HepG2 (cell line): Measurements from ENCODE around the gene XKR7. TPM values are rescaled to one million over a fixed set of nuclear protein-coding genes. Genes with fewer than 3 reads are reported as not detected.

Experiments used
- ATAC-seq: fragments of 200-7000 bp; cut with Tn5 transposase; 3 replicates; pipeline ENCODE4 v1.9.1; 2020; ENCODE audit warnings: mild to moderate bottlenecking, moderate library complexity
- BruUV-seq: library from RNA; stranded (reverse); fragments of 400-500 nt; replicated peaks from 2 replicates; lab custom pipeline; 2021; lab: Mats Ljungman, UMichigan
- CTCF ChIA-PET: fragments of 300-600 bp; formaldehyde crosslinking; extraction: SDS; loops from one replicate; lab custom pipeline; 2021; ENCODE audit warnings: low total read pairs, inconsistent platforms, low intra/inter-chr PET ratio; lab: Yijun Ruan, JAX
- POLR2A ChIA-PET: fragments of 350-600 bp; sonication (Branson Sonifier 250); formaldehyde crosslinking; loops from one replicate; lab custom pipeline; 2020; ENCODE audit warnings: antibody characterized with exemption, inconsistent platforms; lab: Yijun Ruan, JAX
- DNase-seq: peaks from one replicate; pipeline ENCODE4 v3.0.0-alpha.2; 2015; ENCODE audit warnings: low spot score
- FAIRE-seq: peaks from 3 replicates; lab custom pipeline; 2011; peaks lifted over from hg19 to GRCh38; lab: Jason Lieb, UNC
- H2AFZ ChIP-seq: one replicate; pipeline ENCODE4 v1.6.1; 2011; ENCODE audit warnings: low read length, inconsistent platforms
- H3K27ac ChIP-seq: fragments of 300-600 bp; 3 replicates; pipeline ENCODE4 v1.8.0; 2011; ENCODE audit warnings: mixed run types, mild to moderate bottlenecking, mixed read lengths, low read length, inconsistent platforms; ENCODE audit not compliant: insufficient read depth; ENCODE audit errors: extremely low read length
- H3K27me3 ChIP-seq, 2 experiments: fragments of 200-600 bp in 1 of 2; 2 replicates in 1 of 2; 3 replicates in 1 of 2; pipeline versions ENCODE4 v1.6.0 to v1.8.0; 2011; ENCODE audit warnings: low read length in 2 of 2, mild to moderate bottlenecking in 2 of 2, moderate library complexity in 2 of 2, inconsistent platforms in 1 of 2; ENCODE audit not compliant: insufficient read depth in 2 of 2, control insufficient read depth in 1 of 2
- H3K36me3 ChIP-seq, 2 experiments: fragments of 200-600 bp in 1 of 2; replicated peaks in 1 of 2; 2 replicates in 1 of 2; 3 replicates in 1 of 2; pipeline versions ENCODE4 v1.5.1 to v1.8.0; 2011; ENCODE audit warnings: low read length in 2 of 2, inconsistent platforms in 1 of 2; ENCODE audit not compliant: insufficient read depth in 2 of 2, control insufficient read depth in 1 of 2
- H3K4me1 ChIP-seq: 2 replicates; pipeline ENCODE4 v1.5.1; 2012; ENCODE audit warnings: low read length, inconsistent platforms; ENCODE audit not compliant: insufficient read depth
- H3K4me2 ChIP-seq: 2 replicates; pipeline ENCODE4 v1.6.0; 2011; ENCODE audit warnings: low read depth, low read length, inconsistent platforms
- H3K4me3 ChIP-seq, 3 experiments: fragments of 200-600 bp in 1 of 3; sonication (generic), shearing (Covaris generic) in 1 of 3; replicated peaks in 1 of 3; 2 replicates each; pipeline ENCODE4 v1.5.1; 2011 to 2016; ENCODE audit warnings: low read length in 3 of 3, inconsistent platforms in 2 of 3, low read depth in 2 of 3, mild to moderate bottlenecking in 2 of 3, control low read depth in 1 of 3, mixed read lengths in 1 of 3; ENCODE audit not compliant: insufficient read depth in 1 of 3
- H3K79me2 ChIP-seq: one replicate; pipeline ENCODE4 v1.6.1; 2011; ENCODE audit warnings: low read length, inconsistent platforms; ENCODE audit not compliant: insufficient read depth
- H3K9ac ChIP-seq: 2 replicates; pipeline ENCODE4 v1.6.0; 2011; ENCODE audit warnings: mild to moderate bottlenecking, low read depth, low read length, inconsistent platforms; ENCODE audit not compliant: insufficient read depth
- H3K9me3 ChIP-seq: 2 replicates; pipeline ENCODE4 v1.5.1; 2012; ENCODE audit warnings: mild to moderate bottlenecking, low read length
- H4K20me1 ChIP-seq: 2 replicates; pipeline ENCODE4 v1.6.0; 2011; ENCODE audit warnings: inconsistent platforms, mild to moderate bottlenecking, low read length, moderate library complexity; ENCODE audit not compliant: insufficient read depth
- ARID3A ChIP-seq: IDR thresholded peaks from 2 replicates; pipeline ENCODE4 v1.6.1; 2012; ENCODE audit warnings: low read depth, low read length, improper control_type of control experiment
- FOSL2 ChIP-seq: sonication (generic); formaldehyde crosslinking; IDR thresholded peaks from 2 replicates; pipeline ENCODE4 v1.4.0; 2020; ENCODE audit warnings: missing genetic modification reagents
- IKZF1 ChIP-seq: fragments of 450-650 bp; IDR thresholded peaks from 2 replicates; pipeline ENCODE4 v1.7.1; 2016
- MBD4 ChIP-seq: IDR thresholded peaks from 2 replicates; pipeline ENCODE4 v1.6.1; 2012; ENCODE audit warnings: low read length, inconsistent platforms, borderline replicate concordance
- NFRKB ChIP-seq: fragments of 450-650 bp; IDR thresholded peaks from 2 replicates; pipeline ENCODE4 v1.6.1; 2017
- PLSCR1 ChIP-seq: sonication (generic); formaldehyde crosslinking; IDR thresholded peaks from 2 replicates; pipeline ENCODE4 v1.5.0; 2020; ENCODE audit warnings: missing genetic modification reagents, mild to moderate bottlenecking, borderline replicate concordance
- REPIN1 ChIP-seq: sonication (generic); formaldehyde crosslinking; IDR thresholded peaks from 2 replicates; pipeline ENCODE4 v1.8.0; 2022; ENCODE audit warnings: missing genetic modification reagents, low read depth, mild to moderate bottlenecking, borderline replicate concordance
- RFX1 ChIP-seq: fragments of 450-650 bp; IDR thresholded peaks from 2 replicates; pipeline ENCODE4 v1.6.1; 2017
- SATB2 ChIP-seq: sonication (generic); formaldehyde crosslinking; IDR thresholded peaks from 2 replicates; pipeline ENCODE4 v1.5.0; 2020; ENCODE audit warnings: missing genetic modification reagents
- THYN1 ChIP-seq: sonication (generic); formaldehyde crosslinking; IDR thresholded peaks from 2 replicates; pipeline ENCODE4 v1.8.1; 2023; ENCODE audit warnings: low read depth, mild to moderate bottlenecking, moderate library complexity, missing genetic modification reagents, borderline replicate concordance
- U2AF2 ChIP-seq: fragments of 200-400 bp; formaldehyde crosslinking; IDR thresholded peaks from 2 replicates; pipeline ENCODE4 v1.6.1; 2017; ENCODE audit warnings: low read depth, mild to moderate bottlenecking, low read length
- ZBTB14 ChIP-seq: sonication (generic); formaldehyde crosslinking; IDR thresholded peaks from 2 replicates; pipeline ENCODE4 v1.4.0; 2020; ENCODE audit warnings: missing genetic modification reagents
- ZBTB43 ChIP-seq: sonication (generic); formaldehyde crosslinking; conservative IDR thresholded peaks from 2 replicates; pipeline ENCODE4 v1.4.0; 2020; ENCODE audit warnings: missing genetic modification reagents
- ZNF205 ChIP-seq: IDR thresholded peaks from 2 replicates; pipeline ENCODE4 v1.6.1; 2018; ENCODE audit warnings: missing biosample characterization, missing genetic modification reagents
- ZNF232 ChIP-seq: sonication (generic); formaldehyde crosslinking; IDR thresholded peaks from 2 replicates; pipeline ENCODE4 v1.4.0; 2020; ENCODE audit warnings: missing genetic modification reagents, borderline replicate concordance
- ZSCAN5A ChIP-seq: sonication (generic); formaldehyde crosslinking; IDR thresholded peaks from 2 replicates; pipeline ENCODE4 v1.8.0; 2022; ENCODE audit warnings: mild to moderate bottlenecking, missing genetic modification reagents, borderline replicate concordance
- WGBS: methylation state at CpG from one replicate; pipeline ENCODE4 v1.1.6; 2017; ENCODE audit warnings: low lambda C conversion rate; 5-methylcytosine and 5-hydroxymethylcytosine counted together
- in situ Hi-C: cut with HindIII; loops from 2 replicates; pipeline ENCODE4 v1.10.0; 2017; ENCODE audit warnings: low pct_unique_long_range_greater_than_20kb; ENCODE audit not compliant: extremely low pct_ligation_motif_present
- intact Hi-C: fragments of 100-400 bp; cut with micrococcal nuclease; formaldehyde crosslinking; loops from one replicate; pipeline ENCODE4 v1.10.0; 2022; ENCODE audit not compliant: unreplicated experiment
- polyA plus RNA-seq, 8 experiments: library from polyadenylated mRNA; depleted of rRNA in 3 of 8; stranded (reverse) in 7 of 8; unstranded in 1 of 8; fragments of >200 nt; fragmentation: Illumina TruSeq in 4 of 8; extraction: Trizol in 4 of 8; gene quantifications; 2 replicates each; pipeline versions ENCODE4 v1.2.1 to v1.2.3, GENCODE V29; 2011 to 2016; ENCODE audit warnings: low read depth in 4 of 8, missing spikeins in 1 of 8, mixed read lengths in 1 of 8; ENCODE audit not compliant: insufficient read depth in 1 of 8
- total RNA-seq, 5 experiments: library from RNA; depleted of rRNA; stranded (reverse); fragments of >200 nt; fragmentation: Illumina TruSeq; extraction: Trizol; gene quantifications; 2 replicates each; pipeline ENCODE4 v1.2.3, GENCODE V29; 2016; ENCODE audit warnings: low read depth in 1 of 5

XKR7 gene
- total and polyA plus RNA-seq, 2 of the 13 experiments (the other 11 are each of a cell fraction or from before 2014, with no cell fraction given): not detected

GRCh38 chr20:31984981-31985471, 17.1 kb downstream of the XKR7 start:
- Histone ChIP-seq H3K4me3 (no peak overlapping the region), H3K79me2 (no peaks in the 10 kb centered on the region), H4K20me1 (no peaks in the 10 kb centered on the region), H3K9ac (no peak overlapping the region), H3K4me1 (no peaks in the 10 kb centered on the region), H3K36me3 (no peaks in the 10 kb centered on the region), H3K27ac (no peak overlapping the region), H2AFZ (no peak overlapping the region), H3K9me3 (no peaks in the 10 kb centered on the region), H3K4me2 (no peak overlapping the region), H3K27me3 (peaks cover 0 to 17% of the 10 kb centered on the region in 2 experiments; a peak in 3 of 5 replicates)
- intact Hi-C loops (no loop called here), in situ Hi-C loops (no loop called here)
- no peak for FAIRE-seq
- ATAC-seq: no peak
- ChIA-PET POLR2A (no interaction called here), CTCF (no interaction called here)
- no peak for DNase-seq
- TF ChIP-seq THYN1 (no peak), RFX1 (no peak), ZNF232 (CRISPR knock-in tag) (no peak), NFRKB (no peak), FOSL2 (CRISPR knock-in tag) (no peak), IKZF1 (no peak), ZBTB43 (CRISPR knock-in tag) (no peak), PLSCR1 (CRISPR knock-in tag) (no peak), U2AF2 (no peak), ZNF205 (CRISPR knock-in tag) (no peak), MBD4 (no peak), REPIN1 (CRISPR knock-in tag) (no peak), SATB2 (CRISPR knock-in tag) (no peak), ARID3A (no peak), ZBTB14 (no peak), ZSCAN5A (no peak)
- 2% methylated on average over 6 of the region's 6 CpGs for WGBS
- no TSS peak for BruUV-seq
